HepG2 (cell line): ENCODE results near the gene CDH23. TPM values are rescaled to one million over a fixed set of nuclear protein-coding genes. Genes with fewer than 3 reads are reported as not detected.

Source experiments
- ATAC-seq: fragments of 200-7000 bp; cut with Tn5 transposase; 3 replicates; pipeline ENCODE4 v1.9.1; 2020; ENCODE audit warnings: mild to moderate bottlenecking, moderate library complexity
- BruUV-seq: library from RNA; stranded (reverse); fragments of 400-500 nt; replicated peaks from 2 replicates; lab custom pipeline; 2021; lab: Mats Ljungman, UMichigan
- CTCF ChIA-PET: fragments of 300-600 bp; formaldehyde crosslinking; extraction: SDS; loops from one replicate; lab custom pipeline; 2021; ENCODE audit warnings: low total read pairs, inconsistent platforms, low intra/inter-chr PET ratio; lab: Yijun Ruan, JAX
- POLR2A ChIA-PET: fragments of 350-600 bp; sonication (Branson Sonifier 250); formaldehyde crosslinking; loops from one replicate; lab custom pipeline; 2020; ENCODE audit warnings: antibody characterized with exemption, inconsistent platforms; lab: Yijun Ruan, JAX
- DNase-seq: peaks from one replicate; pipeline ENCODE4 v3.0.0-alpha.2; 2015; ENCODE audit warnings: low spot score
- FAIRE-seq: peaks from 3 replicates; lab custom pipeline; 2011; peaks lifted over from hg19 to GRCh38; lab: Jason Lieb, UNC
- H2AFZ ChIP-seq: one replicate; pipeline ENCODE4 v1.6.1; 2011; ENCODE audit warnings: low read length, inconsistent platforms
- H3K27ac ChIP-seq: fragments of 300-600 bp; 3 replicates; pipeline ENCODE4 v1.8.0; 2011; ENCODE audit warnings: mixed run types, mild to moderate bottlenecking, mixed read lengths, low read length, inconsistent platforms; ENCODE audit not compliant: insufficient read depth; ENCODE audit errors: extremely low read length
- H3K27me3 ChIP-seq, 2 experiments: fragments of 200-600 bp in 1 of 2; 2 replicates in 1 of 2; 3 replicates in 1 of 2; pipeline versions ENCODE4 v1.6.0 to v1.8.0; 2011; ENCODE audit warnings: low read length in 2 of 2, mild to moderate bottlenecking in 2 of 2, moderate library complexity in 2 of 2, inconsistent platforms in 1 of 2; ENCODE audit not compliant: insufficient read depth in 2 of 2, control insufficient read depth in 1 of 2
- H3K36me3 ChIP-seq, 2 experiments: fragments of 200-600 bp in 1 of 2; replicated peaks in 1 of 2; 2 replicates in 1 of 2; 3 replicates in 1 of 2; pipeline versions ENCODE4 v1.5.1 to v1.8.0; 2011; ENCODE audit warnings: low read length in 2 of 2, inconsistent platforms in 1 of 2; ENCODE audit not compliant: insufficient read depth in 2 of 2, control insufficient read depth in 1 of 2
- H3K4me1 ChIP-seq: 2 replicates; pipeline ENCODE4 v1.5.1; 2012; ENCODE audit warnings: low read length, inconsistent platforms; ENCODE audit not compliant: insufficient read depth
- H3K4me2 ChIP-seq: 2 replicates; pipeline ENCODE4 v1.6.0; 2011; ENCODE audit warnings: low read depth, low read length, inconsistent platforms
- H3K4me3 ChIP-seq, 3 experiments: fragments of 200-600 bp in 1 of 3; sonication (generic), shearing (Covaris generic) in 1 of 3; replicated peaks in 1 of 3; 2 replicates each; pipeline ENCODE4 v1.5.1; 2011 to 2016; ENCODE audit warnings: low read length in 3 of 3, inconsistent platforms in 2 of 3, low read depth in 2 of 3, mild to moderate bottlenecking in 2 of 3, control low read depth in 1 of 3, mixed read lengths in 1 of 3; ENCODE audit not compliant: insufficient read depth in 1 of 3
- H3K79me2 ChIP-seq: one replicate; pipeline ENCODE4 v1.6.1; 2011; ENCODE audit warnings: low read length, inconsistent platforms; ENCODE audit not compliant: insufficient read depth
- H3K9ac ChIP-seq: 2 replicates; pipeline ENCODE4 v1.6.0; 2011; ENCODE audit warnings: mild to moderate bottlenecking, low read depth, low read length, inconsistent platforms; ENCODE audit not compliant: insufficient read depth
- H3K9me3 ChIP-seq: 2 replicates; pipeline ENCODE4 v1.5.1; 2012; ENCODE audit warnings: mild to moderate bottlenecking, low read length
- H4K20me1 ChIP-seq: 2 replicates; pipeline ENCODE4 v1.6.0; 2011; ENCODE audit warnings: inconsistent platforms, mild to moderate bottlenecking, low read length, moderate library complexity; ENCODE audit not compliant: insufficient read depth
- ARNT ChIP-seq: fragments of 450-650 bp; IDR thresholded peaks from 2 replicates; pipeline ENCODE4 v1.6.1; 2017
- EHMT2 ChIP-seq: fragments of 200-600 bp; sonication (generic); IDR thresholded peaks from 2 replicates; pipeline ENCODE4 v1.7.0; 2017; ENCODE audit warnings: antibody characterized with exemption, low read depth, low read length, borderline replicate concordance
- ELF1 ChIP-seq: sonication (generic); formaldehyde crosslinking; IDR thresholded peaks from 2 replicates; pipeline ENCODE4 v1.4.0; 2020; ENCODE audit warnings: missing genetic modification reagents
- GABPA ChIP-seq, 2 experiments: IDR thresholded peaks; 2 replicates each; pipeline ENCODE4 v1.6.1; 2011 to 2016; ENCODE audit warnings: low read depth in 2 of 2, low read length in 1 of 2, missing biosample characterization in 1 of 2, missing genetic modification characterization in 1 of 2
- JUN ChIP-seq: sonication (generic); formaldehyde crosslinking; IDR thresholded peaks from 2 replicates; pipeline ENCODE4 v1.4.0; 2020; ENCODE audit warnings: mild to moderate bottlenecking, missing genetic modification reagents
- LRRFIP1 ChIP-seq: sonication (generic); formaldehyde crosslinking; conservative IDR thresholded peaks from 2 replicates; pipeline ENCODE4 v1.4.0; 2020; ENCODE audit warnings: missing genetic modification reagents
- PAWR ChIP-seq: sonication (generic); formaldehyde crosslinking; IDR thresholded peaks from 2 replicates; pipeline ENCODE4 v1.4.0; 2020; ENCODE audit warnings: missing genetic modification reagents, mild to moderate bottlenecking, borderline replicate concordance
- TBP ChIP-seq: sonication (generic); formaldehyde crosslinking; IDR thresholded peaks from 2 replicates; pipeline ENCODE4 v1.5.0; 2020; ENCODE audit warnings: missing genetic modification reagents
- TBX2 ChIP-seq: sonication (generic); formaldehyde crosslinking; IDR thresholded peaks from 2 replicates; pipeline ENCODE4 v1.5.0; 2020; ENCODE audit warnings: missing genetic modification reagents, mild to moderate bottlenecking, borderline replicate concordance
- ZNF180 ChIP-seq: sonication (generic); formaldehyde crosslinking; IDR thresholded peaks from 2 replicates; pipeline ENCODE4 v1.4.0; 2020; ENCODE audit warnings: low read depth, missing genetic modification reagents, borderline replicate concordance
- ZNF296 ChIP-seq: sonication (generic); formaldehyde crosslinking; conservative IDR thresholded peaks from 2 replicates; pipeline ENCODE4 v1.5.0; 2020; ENCODE audit warnings: mild to moderate bottlenecking, missing genetic modification reagents
- ZNF484 ChIP-seq: sonication (generic); formaldehyde crosslinking; IDR thresholded peaks from 2 replicates; pipeline ENCODE4 v1.5.1; 2020; ENCODE audit warnings: mild to moderate bottlenecking, low read depth, missing genetic modification reagents, borderline replicate concordance
- ZNF597 ChIP-seq: sonication (generic); formaldehyde crosslinking; IDR thresholded peaks from 2 replicates; pipeline ENCODE4 v1.5.0; 2020; ENCODE audit warnings: missing genetic modification reagents
- WGBS: methylation state at CpG from one replicate; pipeline ENCODE4 v1.1.6; 2017; ENCODE audit warnings: low lambda C conversion rate; 5-methylcytosine and 5-hydroxymethylcytosine counted together
- in situ Hi-C: cut with HindIII; loops from 2 replicates; pipeline ENCODE4 v1.10.0; 2017; ENCODE audit warnings: low pct_unique_long_range_greater_than_20kb; ENCODE audit not compliant: extremely low pct_ligation_motif_present
- intact Hi-C: fragments of 100-400 bp; cut with micrococcal nuclease; formaldehyde crosslinking; loops from one replicate; pipeline ENCODE4 v1.10.0; 2022; ENCODE audit not compliant: unreplicated experiment
- polyA plus RNA-seq, 8 experiments: library from polyadenylated mRNA; depleted of rRNA in 3 of 8; stranded (reverse) in 7 of 8; unstranded in 1 of 8; fragments of >200 nt; fragmentation: Illumina TruSeq in 4 of 8; extraction: Trizol in 4 of 8; gene quantifications; 2 replicates each; pipeline versions ENCODE4 v1.2.1 to v1.2.3, GENCODE V29; 2011 to 2016; ENCODE audit warnings: low read depth in 4 of 8, missing spikeins in 1 of 8, mixed read lengths in 1 of 8; ENCODE audit not compliant: insufficient read depth in 1 of 8
- total RNA-seq, 5 experiments: library from RNA; depleted of rRNA; stranded (reverse); fragments of >200 nt; fragmentation: Illumina TruSeq; extraction: Trizol; gene quantifications; 2 replicates each; pipeline ENCODE4 v1.2.3, GENCODE V29; 2016; ENCODE audit warnings: low read depth in 1 of 5

The CDH23 gene
- total and polyA plus RNA-seq, 2 of the 13 experiments (the other 11 are each of a cell fraction or from before 2014, with no cell fraction given), result 0.13 TPM; not detected in 1

- Histone ChIP-seq H3K4me3 (no peak overlapping the region), H2AFZ (no peak overlapping the region), H3K36me3 (no peaks in the 10 kb centered on the region), H3K27me3 (peaks cover 4 to 16% of the 10 kb centered on the region in 2 experiments; a peak in 3 of 5 replicates), H4K20me1 (no peaks in the 10 kb centered on the region), H3K4me1 (no peaks in the 10 kb centered on the region), H3K27ac (no peak overlapping the region), H3K79me2 (no peaks in the 10 kb centered on the region), H3K9ac (no peak overlapping the region), H3K9me3 (no peaks in the 10 kb centered on the region), H3K4me2 (no peak overlapping the region)
- BruUV-seq, result no TSS peak
- TF ChIP-seq ZNF484 (CRISPR knock-in tag), result no peak
- no peak for TF ChIP-seq ZNF597 (CRISPR knock-in tag)
- TF ChIP-seq ARNT, result no peak
- TF ChIP-seq ELF1, result no peak
- TF ChIP-seq TBP (CRISPR knock-in tag), result no peak
- no peak for TF ChIP-seq ZNF180 (CRISPR knock-in tag)
- TF ChIP-seq EHMT2, result no peak
- no peak for TF ChIP-seq LRRFIP1
- no peak for TF ChIP-seq GABPA (IDR thresholded peaks at IDR 0.05; ENCODE audit: low read depth, low read length)
- TF ChIP-seq GABPA (CRISPR knock-in tag; IDR thresholded peaks at IDR 0.05; ENCODE audit: low read depth), result no peak
- TF ChIP-seq JUN (CRISPR knock-in tag), result no peak
- TF ChIP-seq TBX2 (CRISPR knock-in tag), result no peak
- no peak for TF ChIP-seq PAWR (CRISPR knock-in tag)
- no peak for TF ChIP-seq ZNF296 (CRISPR knock-in tag)
- intact Hi-C loops (no loop called here), in situ Hi-C loops (no loop called here)
- DNase-seq (no peak), FAIRE-seq (no peak), ATAC-seq (no peak)
- CTCF ChIA-PET, result no interaction called here
- POLR2A ChIA-PET, result no interaction called here
- WGBS, result 0% methylated on average over 1 of the region's 3 CpGs
Measured at GRCh38 chr10:71581376-71581775, 184.7 kb downstream of the CDH23 start.
